Measurements from ENCODE around the gene GABRE.

- TF ChIP-seq, protein P1, sequence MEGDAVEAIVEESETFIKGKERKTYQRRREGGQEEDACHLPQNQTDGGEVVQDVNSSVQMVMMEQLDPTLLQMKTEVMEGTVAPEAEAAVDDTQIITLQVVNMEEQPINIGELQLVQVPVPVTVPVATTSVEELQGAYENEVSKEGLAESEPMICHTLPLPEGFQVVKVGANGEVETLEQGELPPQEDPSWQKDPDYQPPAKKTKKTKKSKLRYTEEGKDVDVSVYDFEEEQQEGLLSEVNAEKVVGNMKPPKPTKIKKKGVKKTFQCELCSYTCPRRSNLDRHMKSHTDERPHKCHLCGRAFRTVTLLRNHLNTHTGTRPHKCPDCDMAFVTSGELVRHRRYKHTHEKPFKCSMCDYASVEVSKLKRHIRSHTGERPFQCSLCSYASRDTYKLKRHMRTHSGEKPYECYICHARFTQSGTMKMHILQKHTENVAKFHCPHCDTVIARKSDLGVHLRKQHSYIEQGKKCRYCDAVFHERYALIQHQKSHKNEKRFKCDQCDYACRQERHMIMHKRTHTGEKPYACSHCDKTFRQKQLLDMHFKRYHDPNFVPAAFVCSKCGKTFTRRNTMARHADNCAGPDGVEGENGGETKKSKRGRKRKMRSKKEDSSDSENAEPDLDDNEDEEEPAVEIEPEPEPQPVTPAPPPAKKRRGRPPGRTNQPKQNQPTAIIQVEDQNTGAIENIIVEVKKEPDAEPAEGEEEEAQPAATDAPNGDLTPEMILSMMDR (IDR thresholded peaks at IDR 0.05), result no peak
- TF ChIP-seq POLR2A (IDR thresholded peaks at IDR 0.05), result no peak
Observed at GRCh38 chrX:151912780-151913179, 61.7 kb downstream of the GABRE start, which contains the start of gene MAGEA4.

All from body of pancreas (tissue), 4 donors.